Measurements from ENCODE around the gene PLBD2. TPM values are rescaled to one million over a fixed set of nuclear protein-coding genes. Genes with fewer than 3 reads are reported as not detected.

Gene PLBD2
- total and polyA plus RNA-seq, 9 of the 15 experiments (the other 6 are each of a cell fraction or from before 2014, with no cell fraction given): 2.4 to 37.4 (median 6.0) TPM

GRCh38 chr12:113340061-113340460 is 18.3 kb upstream of the PLBD2 start (continued):
- no peak for TF ChIP-seq PRDM10 (IDR thresholded peaks at IDR 0.05; ENCODE audit: partially characterized antibody)

- H2AFZ ChIP-seq (ENCODE audit: low read depth, low read length): peak overlapping the region; percentile 32; the same call in 1 of the 2 replicates
Observed at GRCh38 chr12:113341535-113341934, 16.9 kb upstream of the PLBD2 start.

More at GRCh38 chr12:113341535-113341934, 16.9 kb upstream of the PLBD2 start:
- peak overlapping the region in 1 of 2 experiments; percentile 48; a peak in 1 of 4 replicates for H3K9ac ChIP-seq (ENCODE audit: insufficient read depth in 1 of 2, low read depth in 2 of 2, low read length in 2 of 2)
- no peak overlapping the region for H3K4me2 ChIP-seq (ENCODE audit: insufficient read depth, low read length)
- FAIRE-seq (no peak), DNase-seq (ENCODE audit: extremely low read depth in 1 of 4, low spot score in 3 of 4) (no peak), ATAC-seq (no peak)
- H3K79me2 ChIP-seq (ENCODE audit: control insufficient read depth, insufficient read depth, low read length): no peaks in the 10 kb centered on the region
- WGBS (ENCODE audit: insufficient coverage, low coverage, missing lambda C conversion rate): 57% methylated on average over 6 of the region's 6 CpGs
- no TSS peak for BruUV-seq (replicated peaks)
- H3K9me1 ChIP-seq (ENCODE audit: control insufficient read depth, insufficient read depth, low read length): no peaks in the 10 kb centered on the region
- intact Hi-C loops (cut with micrococcal nuclease): no loop called here
- H3K4me1 ChIP-seq (replicated peaks in 1 of 2; ENCODE audit: control insufficient read depth in 2 of 2, insufficient read depth in 2 of 2, low read length in 2 of 2): peaks cover 4 to 6% of the 10 kb centered on the region in 2 experiments; a peak in 3 of 5 replicates
- H4K20me1 ChIP-seq (replicated peaks; ENCODE audit: control insufficient read depth, insufficient read depth, low read length): no peaks in the 10 kb centered on the region
- in situ Hi-C loops (cut with MboI): no loop called here
- no peak overlapping the region for H3K27ac ChIP-seq (ENCODE audit: extremely low read depth, low read depth, low read length)
- no peak overlapping the region for H3K4me3 ChIP-seq
- ChIA-PET CTCF (ENCODE audit: low intra/inter-chr PET ratio) (no interaction called here), POLR2A (interaction anchor here (0.6 kb wide), 1 partner anchor 34 kb away, joined by 3 read pairs; no protein-coding TSS in a partner anchor)
- H3K36me3 ChIP-seq (ENCODE audit: control insufficient read depth, insufficient read depth, low read length): no peaks in the 10 kb centered on the region
- H3K9me3 ChIP-seq (replicated peaks; ENCODE audit: control insufficient read depth, insufficient read depth, low read depth, low read length): no peaks in the 10 kb centered on the region
- TF ChIP-seq PPARD (CRISPR knock-in tag; IDR thresholded peaks at IDR 0.05): no peak
- TF ChIP-seq ZBTB34 (CRISPR knock-in tag; IDR thresholded peaks at IDR 0.05): no peak
- no peak for TF ChIP-seq BRD4 (IDR thresholded peaks at IDR 0.05)
- TF ChIP-seq IFI16 (CRISPR knock-in tag; IDR thresholded peaks at IDR 0.05): no peak
- TF ChIP-seq ZNF280B (CRISPR knock-in tag; IDR thresholded peaks at IDR 0.05): no peak
- no peak for TF ChIP-seq CBFA2T2 (conservative IDR thresholded peaks at IDR 0.05)
- TF ChIP-seq NCOA6 (IDR thresholded peaks at IDR 0.05): no peak
- no peak for TF ChIP-seq RB1 (IDR thresholded peaks at IDR 0.05; ENCODE audit: low read depth)
- no peak for TF ChIP-seq ETV6 (IDR thresholded peaks at IDR 0.05; ENCODE audit: borderline replicate concordance in 1 of 2, low read depth in 2 of 2, low read length in 1 of 2)
- no peak for TF ChIP-seq ETV6 (CRISPR knock-in tag; IDR thresholded peaks at IDR 0.05; ENCODE audit: borderline replicate concordance)
- TF ChIP-seq SRSF9 (IDR thresholded peaks at IDR 0.05; ENCODE audit: borderline replicate concordance, low read depth, low read length): no peak
- TF ChIP-seq CBX5 (IDR thresholded peaks at IDR 0.05; ENCODE audit: borderline replicate concordance, low read depth): no peak
- no peak for TF ChIP-seq ZNF584 (CRISPR knock-in tag; IDR thresholded peaks at IDR 0.05; ENCODE audit: low read depth)
- H3K27me3 ChIP-seq (ENCODE audit: control insufficient read depth in 2 of 2, insufficient read depth in 2 of 2, low read length in 2 of 2): no peaks in the 10 kb centered on the region

Data from K562 (cell line).